SU-DHL-6 (cell line): ENCODE results near the gene MPO.

Experiments used
- H2AFZ ChIP-seq: fragments of 200-600 bp; sonication (generic); 2 replicates; pipeline ENCODE4 v1.6.1; 2014; ENCODE audit warnings: low read depth, mild to moderate bottlenecking, moderate library complexity, mixed read lengths, antibody characterized with exemption, low read length; ENCODE audit not compliant: severe bottlenecking
- H3F3A ChIP-seq: fragments of 200-600 bp; shearing (Covaris generic); 2 replicates; pipeline ENCODE4 v1.6.0; 2016; ENCODE audit warnings: antibody characterized with exemption, mild to moderate bottlenecking; ENCODE audit not compliant: insufficient read depth
- H3K27ac ChIP-seq: fragments of 200-600 bp; sonication (generic); 2 replicates; pipeline ENCODE4 v1.5.1; 2016; ENCODE audit warnings: low read depth, mild to moderate bottlenecking, low read length, moderate library complexity, mixed read lengths
- H3K27me3 ChIP-seq: fragments of 200-600 bp; sonication (generic), shearing (Covaris generic); 2 replicates; pipeline ENCODE4 v1.6.0; 2014; ENCODE audit warnings: mild to moderate bottlenecking, low read length
- H3K36me3 ChIP-seq: fragments of 200-600 bp; sonication (generic); 2 replicates; pipeline ENCODE4 v1.6.1; 2014; ENCODE audit warnings: mild to moderate bottlenecking, low read length, mixed read lengths
- H3K4me2 ChIP-seq: fragments of 300-600, 200-600 bp; shearing (Covaris generic), sonication (generic); 2 replicates; pipeline ENCODE4 v1.6.0; 2014; ENCODE audit warnings: low read length, low read depth, mild to moderate bottlenecking; ENCODE audit not compliant: poor library complexity, severe bottlenecking
- H3K4me3 ChIP-seq: fragments of 200-600 bp; sonication (generic); 2 replicates; pipeline ENCODE4 v1.5.1; 2014; ENCODE audit warnings: antibody characterized with exemption, low read length, mild to moderate bottlenecking, mixed read lengths; ENCODE audit not compliant: insufficient read depth, poor library complexity, severe bottlenecking
- H3K79me2 ChIP-seq: fragments of 200-600 bp; sonication (generic); 2 replicates; pipeline ENCODE4 v1.6.1; 2014; ENCODE audit warnings: mild to moderate bottlenecking, low read length, moderate library complexity; ENCODE audit not compliant: insufficient read depth
- H3K9ac ChIP-seq: fragments of 200-600 bp; sonication (generic); 2 replicates; pipeline ENCODE4 v1.7.0; 2014; ENCODE audit warnings: mild to moderate bottlenecking, low read length
- H3K9me2 ChIP-seq: fragments of 200-600 bp; sonication (generic); replicated peaks from 2 replicates; pipeline ENCODE4 v1.6.1; 2014; ENCODE audit warnings: low read length; ENCODE audit not compliant: insufficient read depth
- H3K9me3 ChIP-seq: fragments of 200-600 bp; sonication (generic); 2 replicates; pipeline ENCODE4 v1.6.1; 2014; ENCODE audit warnings: low read length, mixed read lengths; ENCODE audit not compliant: insufficient read depth
- H4K20me1 ChIP-seq: fragments of 200-600 bp; sonication (generic); 2 replicates; pipeline ENCODE4 v1.6.1; 2014; ENCODE audit warnings: low read depth, mild to moderate bottlenecking, antibody characterized with exemption, low read length, moderate library complexity, mixed read lengths
- CTCF ChIP-seq: fragments of 200-600 bp; sonication (generic); IDR thresholded peaks from one replicate; pipeline ENCODE4 v1.5.1; 2017; ENCODE audit warnings: antibody characterized with exemption, mild to moderate bottlenecking, low read length, moderate library complexity; ENCODE audit not compliant: insufficient read depth, poor library complexity, severe bottlenecking
- EZH2phosphoT487 ChIP-seq: fragments of 200-600 bp; sonication (generic), shearing (Covaris generic); conservative IDR thresholded peaks from 2 replicates; pipeline ENCODE4 v1.6.1; 2018; ENCODE audit warnings: mild to moderate bottlenecking, antibody characterized with exemption, low read length, moderate library complexity, mixed read lengths

MPO gene

GRCh38 chr17:58239987-58240386 lies 40.7 kb downstream of the MPO start:
- TF ChIP-seq CTCF (no peak), EZH2phosphoT487 (no peak)
- Histone ChIP-seq H3K79me2 (no peaks in the 10 kb centered on the region), H3K9me3 (no peaks in the 10 kb centered on the region)

GRCh38 chr17:58238147-58238634 lies 42.5 kb downstream of the MPO start, which contains the start of gene LPO:
Gene LPO (plus strand): TSS chr17:58238584. CDS start chr17:58242980, 4,396 bp downstream.
- no peaks in the 10 kb centered on the region for H3K9me2 ChIP-seq
- no peaks in the 10 kb centered on the region for H3K9me3 ChIP-seq
- no peaks in the 10 kb centered on the region for H3K79me2 ChIP-seq
- H3K36me3 ChIP-seq, result no peaks in the 10 kb centered on the region
- TF ChIP-seq CTCF (no peak), EZH2phosphoT487 (no peak)
- H3K4me2 ChIP-seq, result no peak within 1 kb of the TSS
- H3F3A ChIP-seq, result no peaks in the 10 kb centered on the region
- no peaks in the 10 kb centered on the region for H3K27me3 ChIP-seq
- no peak within 1 kb of the TSS for H3K4me3 ChIP-seq
- no peak within 1 kb of the TSS for H3K27ac ChIP-seq
- no peak within 1 kb of the TSS for H2AFZ ChIP-seq
- no peaks in the 10 kb centered on the region for H4K20me1 ChIP-seq
- no peak within 1 kb of the TSS for H3K9ac ChIP-seq

More at GRCh38 chr17:58239987-58240386, 40.7 kb downstream of the MPO start:
- H3K27me3 ChIP-seq, result no peaks in the 10 kb centered on the region
- no peak overlapping the region for H3K9ac ChIP-seq
- no peak overlapping the region for H3K4me2 ChIP-seq
- no peaks in the 10 kb centered on the region for H3K36me3 ChIP-seq
- H2AFZ ChIP-seq, result no peak overlapping the region
- H3F3A ChIP-seq, result no peaks in the 10 kb centered on the region
- no peak overlapping the region for H3K4me3 ChIP-seq
- H4K20me1 ChIP-seq, result no peaks in the 10 kb centered on the region
- no peak overlapping the region for H3K27ac ChIP-seq
- no peaks in the 10 kb centered on the region for H3K9me2 ChIP-seq

GRCh38 chr17:58236394-58236793 lies 44.3 kb downstream of the MPO start:
- Histone ChIP-seq H4K20me1 (no peaks in the 10 kb centered on the region), H2AFZ (no peak overlapping the region), H3K9ac (no peak overlapping the region), H3F3A (no peaks in the 10 kb centered on the region), H3K79me2 (no peaks in the 10 kb centered on the region), H3K27ac (no peak overlapping the region), H3K9me3 (no peaks in the 10 kb centered on the region), H3K9me2 (no peaks in the 10 kb centered on the region), H3K27me3 (no peaks in the 10 kb centered on the region), H3K4me2 (no peak overlapping the region), H3K36me3 (no peaks in the 10 kb centered on the region), H3K4me3 (no peak overlapping the region)
- TF ChIP-seq EZH2phosphoT487, result no peak
- TF ChIP-seq CTCF, result no peak
